SH-SY5Y (cell line): ENCODE data around the gene DOCK4.

Experiments
- GATA2 ChIP-seq: IDR thresholded peaks from 2 replicates; pipeline ENCODE4 v1.6.1; 2011; ENCODE audit warnings: mild to moderate bottlenecking, low read depth, low read length
- GATA3 ChIP-seq: IDR thresholded peaks from 2 replicates; pipeline ENCODE4 v1.6.1; 2011; ENCODE audit warnings: low read depth, mild to moderate bottlenecking, low read length, moderate library complexity

DNA sequence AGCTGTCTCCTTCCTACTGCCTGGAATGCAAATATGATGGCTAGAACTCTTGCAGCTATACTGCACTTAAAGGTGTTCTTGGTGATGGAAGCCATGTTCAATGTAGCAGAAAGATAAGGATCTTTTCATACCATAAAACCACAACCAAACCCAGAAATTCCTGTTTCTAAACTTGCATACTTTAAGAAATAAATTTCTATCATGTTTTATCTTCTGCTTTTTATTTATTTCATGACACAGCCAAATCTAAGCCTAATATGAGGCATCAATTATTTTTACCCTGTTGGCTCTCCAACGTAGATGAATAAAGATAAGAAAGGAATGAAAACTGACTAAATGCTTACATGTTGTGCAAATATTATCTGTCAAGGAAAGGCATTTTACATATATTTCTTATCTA, 224.1 kb downstream of the DOCK4 start:
- TF ChIP-seq GATA2 (no peak), GATA3 (peak; percentile 40; the same call in 1 of the 2 replicates)
